Anterior cingulate cortex (tissue), 58 donors: ENCODE measurements around the gene RING1.

Experiments used
- DNase-seq, 58 donors: peaks; one replicate each; lab custom pipeline; 2025; lab: John Stamatoyannopoulos, UW

RING1 gene

GRCh38 chr6:33171880-33172687 is 36.2 kb upstream of the RING1 start:
- DNase-seq = no peak

- no peak for DNase-seq
Observed at GRCh38 chr6:33172688-33173534, 35.4 kb upstream of the RING1 start.

DNA sequence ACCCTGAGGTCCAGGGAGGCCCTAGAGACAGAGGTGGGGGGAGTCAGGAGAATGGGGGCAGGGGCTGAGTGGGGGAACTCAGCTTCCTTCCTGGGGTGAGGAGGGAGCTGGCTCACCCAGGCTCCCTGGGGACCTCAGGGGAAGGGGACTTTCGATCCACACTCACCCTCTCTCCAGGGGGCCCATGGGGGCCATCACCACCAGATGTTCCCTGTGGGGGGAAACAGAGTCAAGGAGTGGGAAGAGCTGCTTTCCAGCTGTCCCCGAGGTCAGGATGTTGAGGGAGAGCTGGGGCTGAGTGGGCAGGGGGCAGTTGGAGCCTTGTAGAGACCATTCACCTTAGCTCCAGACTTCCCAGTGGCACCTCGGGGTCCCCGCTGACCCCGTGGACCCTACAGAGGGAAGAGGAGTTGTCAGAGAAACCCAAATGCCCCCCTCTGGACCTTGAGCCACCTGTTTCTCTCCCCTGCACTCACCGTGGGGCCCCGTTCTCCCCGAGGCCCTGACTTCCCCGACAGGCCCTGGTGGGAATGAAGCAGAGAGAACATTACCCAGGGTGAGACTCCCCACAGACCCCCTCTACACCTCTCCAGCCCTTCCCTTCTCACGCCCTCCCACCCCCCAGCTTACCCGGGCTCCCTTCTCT is 34.6 kb upstream of the RING1 start:
- DNase-seq = no peak

GRCh38 chr6:33174784-33175183 is 33.5 kb upstream of the RING1 start:
- no peak for DNase-seq

GRCh38 chr6:33175436-33176069 is 32.7 kb upstream of the RING1 start:
- no peak for DNase-seq

- no peak for DNase-seq
Observed at GRCh38 chr6:33176906-33177305, 31.4 kb upstream of the RING1 start.

GRCh38 chr6:33177552-33178446 is 30.5 kb upstream of the RING1 start:
- DNase-seq = no peak

DNA sequence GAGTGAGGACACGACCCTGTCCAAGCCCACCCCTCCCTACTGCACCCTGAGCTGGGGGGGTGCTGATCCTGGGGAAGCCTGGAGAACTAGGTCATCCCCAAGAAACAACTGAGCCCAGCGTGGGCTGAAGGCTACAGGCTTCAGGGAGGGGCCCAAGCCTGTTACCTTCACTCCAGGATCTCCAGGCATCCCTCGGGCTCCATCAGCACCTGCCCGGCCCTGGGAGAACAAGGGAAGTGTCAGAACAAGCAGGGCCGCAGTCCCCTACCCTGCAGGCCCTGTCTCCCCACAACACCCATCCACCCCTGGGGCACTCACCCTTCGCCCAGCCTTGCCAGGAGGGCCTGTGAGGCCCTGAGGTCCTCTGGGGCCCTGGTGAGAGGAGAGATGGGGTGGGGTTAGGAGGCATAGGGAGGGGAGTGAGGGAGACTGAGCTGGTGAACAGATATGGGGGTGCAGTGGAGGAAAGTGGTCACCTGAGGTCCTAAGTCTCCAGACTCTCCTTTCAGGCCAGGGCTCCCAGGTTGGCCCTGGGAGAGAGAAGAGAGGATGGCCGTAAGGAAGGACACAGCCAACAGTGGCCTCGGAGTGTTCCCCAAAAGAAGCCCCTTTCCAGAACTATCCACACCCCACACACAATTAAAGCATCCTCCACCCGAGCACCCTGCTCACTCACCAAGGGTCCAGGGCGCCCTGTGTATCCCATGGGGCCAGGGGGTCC is 29.4 kb upstream of the RING1 start:
- DNase-seq = no peak

DNA sequence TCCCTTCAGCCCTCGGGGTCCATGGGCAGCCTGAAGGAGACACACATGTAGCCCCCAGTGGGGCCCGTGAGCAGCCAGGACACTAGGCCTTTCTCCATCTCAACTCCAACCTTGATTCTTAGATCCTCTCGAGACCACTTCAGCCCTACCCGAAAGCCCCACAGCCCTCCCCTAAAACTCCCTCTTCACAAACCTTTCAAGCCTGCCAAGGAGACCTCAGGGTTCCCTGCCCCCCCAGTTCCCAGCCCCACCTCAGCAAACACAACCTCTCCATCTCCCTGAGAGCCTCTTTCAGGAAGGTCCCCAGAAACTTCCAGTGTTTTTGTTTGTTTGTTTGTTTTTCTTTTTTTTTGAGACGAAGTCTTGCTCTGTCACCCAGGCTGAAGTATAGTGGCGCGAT is 27.2 kb upstream of the RING1 start:
- no peak for DNase-seq

DNA sequence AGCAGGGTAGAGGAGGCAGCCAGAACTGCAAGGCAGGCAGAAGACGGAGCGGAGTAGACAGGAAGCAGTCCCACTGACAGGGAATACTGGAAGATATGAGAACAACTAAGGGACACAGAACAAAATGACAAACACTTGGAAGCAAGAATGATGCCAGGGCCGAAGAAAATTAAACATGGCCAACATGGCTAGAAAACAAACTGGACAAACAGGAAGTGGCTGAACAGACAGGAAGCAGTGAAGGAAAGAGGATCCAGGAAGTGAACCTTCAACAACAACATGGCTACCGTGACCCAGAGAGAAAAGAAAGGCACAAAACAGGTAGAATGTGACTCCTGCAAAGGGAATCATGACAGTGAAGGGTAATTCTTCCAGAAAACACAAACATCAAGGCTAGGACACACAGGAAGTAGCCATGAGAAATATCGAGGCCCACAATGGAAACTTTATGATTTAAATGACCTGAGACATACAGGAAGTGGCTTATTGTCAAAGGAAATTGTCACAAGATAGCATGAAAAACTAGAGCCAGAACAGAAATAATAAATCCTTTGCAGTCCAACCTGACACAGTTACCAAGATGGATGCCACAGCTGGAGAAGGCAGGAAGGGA is 25.1 kb upstream of the RING1 start:
- DNase-seq = no peak

- DNase-seq = no peak
Observed at GRCh38 chr6:33185190-33185589, 23.1 kb upstream of the RING1 start.

DNA sequence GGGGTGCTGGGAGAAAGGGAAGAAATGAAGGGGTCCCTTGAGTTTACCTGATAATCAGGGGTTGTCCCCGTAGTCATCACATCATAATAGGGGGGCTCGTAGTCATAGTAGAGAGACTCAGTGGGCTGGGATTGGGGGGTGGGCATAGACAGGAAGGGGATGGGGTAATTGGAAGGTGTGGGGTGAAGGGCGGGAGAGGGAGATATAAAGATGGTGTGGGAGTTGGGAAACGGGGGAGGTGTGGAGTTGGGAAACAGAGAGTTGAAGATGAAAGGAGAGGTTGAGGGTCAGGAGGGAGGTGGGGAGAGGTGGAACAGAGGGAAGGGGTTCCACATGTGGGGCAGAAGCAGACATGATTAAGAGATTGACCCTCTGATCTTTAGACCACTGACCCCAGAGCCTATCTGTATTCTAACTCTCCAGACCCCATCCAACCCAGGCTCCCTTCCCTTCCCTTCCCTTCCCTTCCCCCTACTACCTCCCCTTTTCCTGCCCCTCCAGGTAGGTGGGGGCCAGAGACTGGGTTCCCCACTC is 22.6 kb upstream of the RING1 start:
- no peak for DNase-seq

DNA sequence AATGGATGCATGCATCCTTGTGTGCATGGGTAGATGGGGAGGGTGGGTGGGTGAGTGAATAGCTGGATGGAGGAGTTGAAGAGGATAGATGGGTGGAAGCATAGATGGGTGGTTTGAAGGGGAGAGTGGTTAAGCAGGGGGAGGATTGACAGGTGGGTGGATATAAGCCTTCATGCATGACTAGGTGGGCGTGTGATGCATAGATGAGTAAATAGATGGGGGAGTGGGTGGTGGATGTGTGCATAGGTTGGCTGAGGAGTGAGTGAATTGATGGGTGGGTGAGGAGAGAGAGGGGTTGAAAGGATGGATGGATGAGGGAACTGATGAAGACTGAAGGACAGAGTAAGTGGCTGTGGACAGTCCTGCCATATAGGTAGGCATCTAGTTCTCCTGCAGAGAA is 20.5 kb upstream of the RING1 start:
- DNase-seq = no peak

DNA sequence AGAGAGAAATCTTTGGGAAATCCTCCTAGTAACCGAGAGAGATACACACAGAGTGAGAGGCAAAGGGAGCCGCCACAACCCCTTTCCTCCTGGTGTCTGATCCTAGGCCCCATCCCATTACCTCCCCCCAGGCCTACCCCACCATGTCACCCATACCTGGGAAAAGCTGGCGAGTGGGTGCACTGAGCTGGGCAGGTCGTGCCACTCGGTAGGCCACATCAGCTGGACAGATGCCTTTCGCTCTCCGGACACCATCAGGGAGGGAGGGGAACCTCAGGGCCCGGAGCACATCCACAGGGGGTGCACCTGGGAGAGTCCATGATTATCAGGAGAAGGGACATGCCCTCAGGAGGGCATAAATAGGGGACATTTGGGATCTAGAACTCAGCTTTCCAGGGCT is 19.1 kb upstream of the RING1 start:
- no peak for DNase-seq

DNA sequence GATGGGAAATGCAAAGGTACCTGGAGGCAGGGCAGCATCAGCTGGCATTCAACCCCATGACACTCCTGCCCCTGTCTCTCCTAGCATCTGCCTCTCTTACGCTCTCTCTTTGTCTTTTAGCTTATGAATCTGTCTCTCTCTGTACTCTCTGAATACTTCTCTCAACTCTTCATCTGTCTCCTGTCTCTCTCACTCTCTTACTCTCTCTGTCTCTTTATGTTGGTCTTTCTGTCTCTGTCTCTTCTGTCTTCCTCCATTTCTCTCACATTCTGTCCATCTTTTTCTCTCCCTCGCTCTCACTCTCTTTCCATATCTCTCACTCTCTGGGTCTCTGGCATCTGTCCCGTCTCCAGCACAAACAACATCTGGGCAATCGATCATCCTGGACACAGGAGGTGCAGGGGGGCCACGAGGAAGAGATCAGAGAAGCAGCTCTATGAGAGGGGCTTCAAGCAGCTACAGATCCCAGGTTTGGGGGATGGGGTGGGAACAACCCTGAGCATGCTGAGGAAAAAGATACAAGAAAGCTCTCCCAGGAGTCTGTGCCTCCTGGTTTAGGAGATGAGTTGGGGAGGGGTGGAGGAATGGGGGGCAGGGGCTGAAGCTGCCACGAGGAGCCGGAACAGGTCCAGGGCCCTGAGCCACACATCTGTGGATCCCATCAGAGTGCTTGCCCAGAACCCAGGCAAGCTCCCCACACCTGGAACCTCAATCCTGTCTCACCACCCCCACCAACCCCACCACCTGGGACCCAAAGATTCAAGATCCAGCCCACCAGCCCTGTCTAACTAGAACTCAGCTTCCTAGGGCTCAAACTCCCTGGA is 18.5 kb upstream of the RING1 start:
- DNase-seq = no peak

DNA sequence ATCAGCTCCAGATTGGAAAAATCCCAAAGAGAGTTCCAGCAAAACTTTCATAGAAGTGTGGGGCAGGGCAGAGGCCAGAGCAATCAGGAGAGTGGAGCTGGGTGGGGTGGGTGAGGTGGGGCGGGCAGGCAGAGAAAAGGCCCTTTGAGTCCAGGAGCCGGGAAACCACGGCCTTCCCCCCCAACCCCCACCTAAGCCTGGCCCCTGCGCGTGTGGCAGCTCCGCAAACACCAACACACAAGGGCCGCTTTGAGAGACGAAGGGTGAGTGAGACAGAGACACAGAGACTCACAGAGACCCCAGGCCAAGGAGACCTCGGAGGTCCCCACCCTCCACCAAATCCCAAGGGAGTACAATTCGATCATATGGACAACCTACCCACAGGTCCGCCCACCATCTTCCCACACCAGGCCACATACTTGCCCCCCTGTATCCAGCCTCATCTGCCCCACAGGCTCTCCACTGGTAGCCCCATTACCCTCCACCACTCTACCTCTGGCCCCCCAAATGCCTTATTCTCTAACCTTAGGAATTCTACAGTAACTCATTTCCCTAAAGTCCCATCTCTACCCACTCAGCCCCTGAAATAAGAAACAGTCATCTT is 17.7 kb upstream of the RING1 start:
- peak in 7 of 58 donors; percentile 11 to 52 (median 24) for DNase-seq
